Natural killer cell (primary cell): ENCODE results near the gene MED16. TPM values are rescaled to one million over a fixed set of nuclear protein-coding genes. Genes with fewer than 3 reads are reported as not detected.

ENCODE experiments used
- ATAC-seq, 3 donors: fragments of 150-1000 bp in 2 of 3; fragments of 200-7000 bp in 1 of 3; cut with Tn5 transposase; 1 replicate in 1 of 3; 2 replicates in 2 of 3; pipeline ENCODE4 v1.10.0; 2021; ENCODE audit warnings: mild to moderate bottlenecking in 2 of 3, moderate library complexity in 2 of 3
- DNase-seq, 2 donors: peaks; one replicate each; pipeline versions ENCODE4 v3.0.0 to v3.0.0-alpha.2; 2013 to 2021; ENCODE audit warnings: mixed read lengths in 1 of 2
- H3K27ac ChIP-seq: one replicate; pipeline ENCODE4 v1.5.1; 2013; ENCODE audit warnings: mild to moderate bottlenecking, low read length
- H3K27me3 ChIP-seq: one replicate; pipeline ENCODE4 v1.6.1; 2013; ENCODE audit warnings: low read length; ENCODE audit not compliant: control insufficient read depth, insufficient read depth
- H3K36me3 ChIP-seq: one replicate; pipeline ENCODE4 v1.6.1; 2013; ENCODE audit warnings: low read length; ENCODE audit not compliant: control insufficient read depth, insufficient read depth
- H3K4me1 ChIP-seq: one replicate; pipeline ENCODE4 v1.6.1; 2013; ENCODE audit warnings: low read length; ENCODE audit not compliant: control insufficient read depth, insufficient read depth
- H3K4me3 ChIP-seq: one replicate; pipeline ENCODE4 v1.5.1; 2013; ENCODE audit warnings: low read length
- H3K9me3 ChIP-seq: one replicate; pipeline ENCODE4 v1.6.1; 2013; ENCODE audit warnings: low read length; ENCODE audit not compliant: control insufficient read depth, insufficient read depth
- H3K27ac Mint-ChIP-seq, 2 donors: one replicate each; pipeline ENCODE4 v1.8.0; 2022; ENCODE audit warnings: mild to moderate bottlenecking in 2 of 2, mixed read lengths in 2 of 2, moderate library complexity in 1 of 2
- H3K27me3 Mint-ChIP-seq, 2 donors: one replicate each; pipeline ENCODE4 v1.8.0; 2022; ENCODE audit warnings: low read depth in 2 of 2, mixed read lengths in 2 of 2
- H3K36me3 Mint-ChIP-seq: one replicate; pipeline ENCODE4 v1.8.0; 2022; ENCODE audit warnings: mixed read lengths
- H3K4me1 Mint-ChIP-seq, 2 donors: one replicate each; pipeline ENCODE4 v1.8.0; 2022; ENCODE audit warnings: mixed read lengths in 2 of 2
- H3K4me3 Mint-ChIP-seq: one replicate; pipeline ENCODE4 v1.8.0; 2022; ENCODE audit warnings: mild to moderate bottlenecking, moderate library complexity, mixed read lengths
- H3K9me3 Mint-ChIP-seq, 2 donors: one replicate each; pipeline ENCODE4 v1.8.0; 2022; ENCODE audit warnings: mixed read lengths in 2 of 2
- CTCF ChIP-seq: fragments of 200-600 bp; IDR thresholded peaks from one replicate; pipeline ENCODE4 v1.8.0; 2022; ENCODE audit warnings: antibody characterized with exemption
- WGBS: methylation state at CpG from one replicate; pipeline ENCODE4 v1.1.7; 2013; ENCODE audit warnings: missing lambda C conversion rate; ENCODE audit not compliant: insufficient coverage; 5-methylcytosine and 5-hydroxymethylcytosine counted together
- intact Hi-C: fragments of 100-400 bp; cut with micrococcal nuclease; formaldehyde crosslinking; loops from one replicate; pipeline ENCODE4 v1.14.2; 2022
- total RNA-seq, 4 donors: library from RNA; stranded (reverse); fragments of 120-200 nt in 1 of 4; gene quantifications; one replicate each; pipeline versions ENCODE4 v1.2.3 to v1.2.4, GENCODE V29; 2013 to 2022

Gene MED16
- total RNA-seq, 3 donors from 2014 or later (not counting 1 experiment from before 2014, with no cell fraction given), result 44.2 to 50.1 (median 44.7) TPM

- Mint-ChIP-seq H3K27me3 (no peaks in the 10 kb centered on the region), H3K4me3 (no peak overlapping the region), H3K36me3 (no peaks in the 10 kb centered on the region), H3K9me3 (no peaks in the 10 kb centered on the region), H3K27ac (no peak overlapping the region), H3K4me1 (peaks cover 0 to 24% of the 10 kb centered on the region in 2 donors)
- Histone ChIP-seq H3K4me1 (peaks cover 56% of the 10 kb centered on the region), H3K4me3 (no peak overlapping the region), H3K36me3 (no peaks in the 10 kb centered on the region), H3K9me3 (no peaks in the 10 kb centered on the region), H3K27me3 (no peaks in the 10 kb centered on the region), H3K27ac (no peak overlapping the region)
- WGBS, result 96% methylated on average over 40 of the region's 51 CpGs
- TF ChIP-seq CTCF, result no peak
- DNase-seq (no peak), ATAC-seq (no peak)
- intact Hi-C loops, result loop anchor here (10.0 kb wide), 1 partner anchor 315 kb away; the partner anchor contains the start of genes ATP5F1D and MIDN
Observed at GRCh38 chr19:929203-929890, 36.4 kb upstream of the MED16 start.

GRCh38 chr19:928471-929202 is 35.6 kb upstream of the MED16 start:
- WGBS, result 93% methylated on average over 18 of the region's 18 CpGs

GRCh38 chr19:927780-928401 is 34.9 kb upstream of the MED16 start:
- Mint-ChIP-seq H3K4me1 (peaks cover 0 to 10% of the 10 kb centered on the region in 2 donors), H3K27me3 (no peaks in the 10 kb centered on the region), H3K27ac (no peak overlapping the region), H3K36me3 (no peaks in the 10 kb centered on the region), H3K4me3 (peak overlapping the region; percentile 35), H3K9me3 (no peaks in the 10 kb centered on the region)
- no peak for TF ChIP-seq CTCF
- H3K36me3 ChIP-seq, result no peaks in the 10 kb centered on the region
- intact Hi-C loops, result loop anchor here (10.0 kb wide), 1 partner anchor 317 kb away; the partner anchor contains the start of genes ATP5F1D and MIDN
- ATAC-seq (no peak), DNase-seq (no peak)
- H3K4me3 ChIP-seq, result no peak overlapping the region
- no peak overlapping the region for H3K27ac ChIP-seq
- no peaks in the 10 kb centered on the region for H3K9me3 ChIP-seq
- H3K4me1 ChIP-seq, result peaks cover 48% of the 10 kb centered on the region
- no peaks in the 10 kb centered on the region for H3K27me3 ChIP-seq
- 94% methylated on average over 12 of the region's 12 CpGs for WGBS

More at GRCh38 chr19:928471-929202, 35.6 kb upstream of the MED16 start:
- Mint-ChIP-seq H3K27ac (no peak overlapping the region), H3K9me3 (no peaks in the 10 kb centered on the region), H3K4me1 (peaks cover 0 to 17% of the 10 kb centered on the region in 2 donors), H3K4me3 (peak overlapping the region; percentile 28), H3K36me3 (no peaks in the 10 kb centered on the region), H3K27me3 (no peaks in the 10 kb centered on the region)
- TF ChIP-seq CTCF, result no peak
- ATAC-seq (no peak), DNase-seq (no peak)
- Histone ChIP-seq H3K9me3 (no peaks in the 10 kb centered on the region), H3K27ac (no peak overlapping the region), H3K4me3 (no peak overlapping the region), H3K4me1 (peaks cover 56% of the 10 kb centered on the region), H3K27me3 (no peaks in the 10 kb centered on the region), H3K36me3 (no peaks in the 10 kb centered on the region)
- intact Hi-C loops, result loop anchor here (10.0 kb wide), 1 partner anchor 316 kb away; the partner anchor contains the start of genes ATP5F1D and MIDN
